ENCODE results near the gene STARD9. TPM values are rescaled to one million over a fixed set of nuclear protein-coding genes. Genes with fewer than 3 reads are reported as not detected.

Gene STARD9
- total and polyA plus RNA-seq, 7 experiments from 2014 or later, result 0.13 to 10.5 (median 4.0) TPM

GRCh38 chr15:42612367-42612912, 37.0 kb downstream of the STARD9 start:
- Mint-ChIP-seq H3K4me3 (no peak overlapping the region), H3K27me3 (no peaks in the 10 kb centered on the region), H3K9me3 (no peaks in the 10 kb centered on the region), H3K27ac (no peak overlapping the region), H3K4me1 (peaks cover 15 to 23% (median 19%) of the 10 kb centered on the region in 7 donors), H3K36me3 (peaks cover 0 to 7% (median 0%) of the 10 kb centered on the region in 5 donors)
- peaks cover 14 to 16% of the 10 kb centered on the region in 2 donors for H3K4me1 ChIP-seq (ENCODE audit: control insufficient read depth in 2 of 2, insufficient read depth in 2 of 2, low read length in 2 of 2)
- no peaks in the 10 kb centered on the region for H3K27me3 ChIP-seq (ENCODE audit: control insufficient read depth in 2 of 2, insufficient read depth in 2 of 2, low read length in 2 of 2)
- intact Hi-C loops (cut with micrococcal nuclease), result no loop called here
- ChIA-PET CTCF (no interaction called here), POLR2A (interaction anchor here (0.6 to 0.7 kb wide), 2 partner anchors 114 to 452 kb away, joined by 3 to 4 read pairs; no protein-coding TSS in a partner anchor)
- H3K36me3 ChIP-seq (ENCODE audit: control insufficient read depth in 2 of 3, insufficient read depth in 3 of 3, low read length in 3 of 3), result no peaks in the 10 kb centered on the region
- DNase-seq, result no peak
- H3K9me3 ChIP-seq (ENCODE audit: control insufficient read depth in 2 of 3, low read length in 3 of 3), result no peaks in the 10 kb centered on the region
- H3K4me3 ChIP-seq (ENCODE audit: low read length), result no peak overlapping the region
- ATAC-seq, result no peak
- H3K27ac ChIP-seq (ENCODE audit: low read depth, low read length), result no peak overlapping the region

GRCh38 chr15:42616107-42616506, 40.7 kb downstream of the STARD9 start:
- H3K4me1 ChIP-seq (ENCODE audit: control insufficient read depth in 2 of 2, insufficient read depth in 2 of 2, low read length in 2 of 2), result no peaks in the 10 kb centered on the region
- no peak overlapping the region for H3K4me3 ChIP-seq (ENCODE audit: low read length)
- Mint-ChIP-seq H3K36me3 (peaks cover 0 to 1% (median 0%) of the 10 kb centered on the region in 5 donors), H3K27me3 (no peaks in the 10 kb centered on the region), H3K9me3 (no peaks in the 10 kb centered on the region), H3K27ac (no peak overlapping the region), H3K4me1 (peaks cover 0 to 6% (median 0%) of the 10 kb centered on the region in 7 donors), H3K4me3 (no peak overlapping the region)
- no peaks in the 10 kb centered on the region for H3K27me3 ChIP-seq (ENCODE audit: control insufficient read depth in 2 of 2, insufficient read depth in 2 of 2, low read length in 2 of 2)
- ChIA-PET POLR2A (interaction anchor here (0.6 to 0.8 kb wide), 3 partner anchors 9 to 15 kb away, joined by 3 to 6 read pairs (median 3); no protein-coding TSS in a partner anchor), CTCF (interaction anchor here (0.6 kb wide), 1 partner anchor 310 kb away, joined by 3 read pairs; no protein-coding TSS in a partner anchor)
- H3K9me3 ChIP-seq (ENCODE audit: control insufficient read depth in 2 of 3, low read length in 3 of 3), result no peaks in the 10 kb centered on the region
- DNase-seq (no peak), ATAC-seq (no peak)
- H3K36me3 ChIP-seq (ENCODE audit: control insufficient read depth in 2 of 3, insufficient read depth in 3 of 3, low read length in 3 of 3), result no peaks in the 10 kb centered on the region
- intact Hi-C loops (cut with micrococcal nuclease), result no loop called here
- H3K27ac ChIP-seq (ENCODE audit: low read depth, low read length), result no peak overlapping the region

- H3K4me3 Mint-ChIP-seq, result no peak overlapping the region
- no peak overlapping the region for H3K27ac ChIP-seq (ENCODE audit: low read depth, low read length)
- H3K9me3 Mint-ChIP-seq, result no peaks in the 10 kb centered on the region
- H3K27me3 Mint-ChIP-seq, result no peaks in the 10 kb centered on the region
- ChIA-PET CTCF (interaction anchor here (0.6 kb wide), 1 partner anchor 717 kb away, joined by 7 read pairs; no protein-coding TSS in a partner anchor), POLR2A (interaction anchor here (0.7 kb wide), 1 partner anchor 1810 kb away, joined by 3 read pairs; no protein-coding TSS in a partner anchor)
- no peak for DNase-seq
- H3K27me3 ChIP-seq (ENCODE audit: control insufficient read depth in 2 of 2, insufficient read depth in 2 of 2, low read length in 2 of 2), result no peaks in the 10 kb centered on the region
- peaks cover 0 to 6% (median 0%) of the 10 kb centered on the region in 7 donors for H3K4me1 Mint-ChIP-seq
- H3K36me3 ChIP-seq (ENCODE audit: control insufficient read depth in 2 of 3, insufficient read depth in 3 of 3, low read length in 3 of 3), result no peaks in the 10 kb centered on the region
- H3K27ac Mint-ChIP-seq, result no peak overlapping the region
- H3K4me1 ChIP-seq (ENCODE audit: control insufficient read depth in 2 of 2, insufficient read depth in 2 of 2, low read length in 2 of 2), result no peaks in the 10 kb centered on the region
- intact Hi-C loops (cut with micrococcal nuclease), result no loop called here
- no peak overlapping the region for H3K4me3 ChIP-seq (ENCODE audit: low read length)
- peaks cover 0 to 1% (median 0%) of the 10 kb centered on the region in 5 donors for H3K36me3 Mint-ChIP-seq
- H3K9me3 ChIP-seq (ENCODE audit: control insufficient read depth in 2 of 3, low read length in 3 of 3), result no peaks in the 10 kb centered on the region
- no peak for ATAC-seq
Observed at GRCh38 chr15:42619656-42620371, 44.4 kb downstream of the STARD9 start.

GRCh38 chr15:42621386-42621785, 46.0 kb downstream of the STARD9 start:
- ATAC-seq (no peak), DNase-seq (no peak)
- H3K27ac Mint-ChIP-seq, result no peak overlapping the region
- no peaks in the 10 kb centered on the region for H3K27me3 ChIP-seq (ENCODE audit: control insufficient read depth in 2 of 2, insufficient read depth in 2 of 2, low read length in 2 of 2)
- POLR2A ChIA-PET, result no interaction called here
- peaks cover 0 to 6% (median 0%) of the 10 kb centered on the region in 7 donors for H3K4me1 Mint-ChIP-seq
- CTCF ChIA-PET, result no interaction called here
- H3K9me3 ChIP-seq (ENCODE audit: control insufficient read depth in 2 of 3, low read length in 3 of 3), result no peaks in the 10 kb centered on the region
- H3K4me3 Mint-ChIP-seq, result no peak overlapping the region
- H3K27ac ChIP-seq (ENCODE audit: low read depth, low read length), result no peak overlapping the region
- no peak overlapping the region for H3K4me3 ChIP-seq (ENCODE audit: low read length)
- no peaks in the 10 kb centered on the region for H3K27me3 Mint-ChIP-seq
- no peaks in the 10 kb centered on the region for H3K9me3 Mint-ChIP-seq
- intact Hi-C loops (cut with micrococcal nuclease), result no loop called here
- no peaks in the 10 kb centered on the region for H3K4me1 ChIP-seq (ENCODE audit: control insufficient read depth in 2 of 2, insufficient read depth in 2 of 2, low read length in 2 of 2)
- no peaks in the 10 kb centered on the region for H3K36me3 ChIP-seq (ENCODE audit: control insufficient read depth in 2 of 3, insufficient read depth in 3 of 3, low read length in 3 of 3)
- H3K36me3 Mint-ChIP-seq, result peaks cover 0 to 1% (median 0%) of the 10 kb centered on the region in 5 donors

GRCh38 chr15:42621996-42622925, 46.9 kb downstream of the STARD9 start:
- Histone ChIP-seq H3K36me3 (ENCODE audit: control insufficient read depth in 2 of 3, insufficient read depth in 3 of 3, low read length in 3 of 3) (no peaks in the 10 kb centered on the region), H3K27me3 (ENCODE audit: control insufficient read depth in 2 of 2, insufficient read depth in 2 of 2, low read length in 2 of 2) (no peaks in the 10 kb centered on the region), H3K4me3 (ENCODE audit: low read length) (no peak overlapping the region), H3K9me3 (ENCODE audit: control insufficient read depth in 2 of 3, low read length in 3 of 3) (no peaks in the 10 kb centered on the region), H3K4me1 (ENCODE audit: control insufficient read depth in 2 of 2, insufficient read depth in 2 of 2, low read length in 2 of 2) (no peaks in the 10 kb centered on the region), H3K27ac (ENCODE audit: low read depth, low read length) (no peak overlapping the region)
- DNase-seq (no peak), ATAC-seq (no peak)
- no peaks in the 10 kb centered on the region for H3K9me3 Mint-ChIP-seq
- peaks cover 0 to 1% (median 0%) of the 10 kb centered on the region in 5 donors for H3K36me3 Mint-ChIP-seq
- peak overlapping the region in 1 of 9 donors; percentile 18 for H3K27ac Mint-ChIP-seq
- intact Hi-C loops (cut with micrococcal nuclease), result no loop called here
- H3K4me1 Mint-ChIP-seq, result peaks cover 0 to 6% (median 0%) of the 10 kb centered on the region in 7 donors
- H3K27me3 Mint-ChIP-seq, result no peaks in the 10 kb centered on the region
- no peak overlapping the region for H3K4me3 Mint-ChIP-seq
- ChIA-PET POLR2A (no interaction called here), CTCF (no interaction called here)

- H3K27me3 ChIP-seq (ENCODE audit: control insufficient read depth in 2 of 2, insufficient read depth in 2 of 2, low read length in 2 of 2), result no peaks in the 10 kb centered on the region
- intact Hi-C loops (cut with micrococcal nuclease), result no loop called here
- no peaks in the 10 kb centered on the region for H3K4me1 ChIP-seq (ENCODE audit: control insufficient read depth in 2 of 2, insufficient read depth in 2 of 2, low read length in 2 of 2)
- H3K27ac Mint-ChIP-seq, result no peak overlapping the region
- no peak for DNase-seq
- no peak overlapping the region for H3K4me3 Mint-ChIP-seq
- no peak overlapping the region for H3K4me3 ChIP-seq (ENCODE audit: low read length)
- CTCF ChIA-PET, result no interaction called here
- no peaks in the 10 kb centered on the region for H3K27me3 Mint-ChIP-seq
- POLR2A ChIA-PET, result no interaction called here
- no peak overlapping the region for H3K27ac ChIP-seq (ENCODE audit: low read depth, low read length)
- H3K36me3 Mint-ChIP-seq, result no peaks in the 10 kb centered on the region
- no peaks in the 10 kb centered on the region for H3K9me3 Mint-ChIP-seq
- no peaks in the 10 kb centered on the region for H3K36me3 ChIP-seq (ENCODE audit: control insufficient read depth in 2 of 3, insufficient read depth in 3 of 3, low read length in 3 of 3)
- H3K9me3 ChIP-seq (ENCODE audit: control insufficient read depth in 2 of 3, low read length in 3 of 3), result no peaks in the 10 kb centered on the region
- ATAC-seq, result no peak
- peaks cover 0 to 6% (median 0%) of the 10 kb centered on the region in 7 donors for H3K4me1 Mint-ChIP-seq
Observed at GRCh38 chr15:42623951-42624350, 48.5 kb downstream of the STARD9 start.

Data from naive thymus-derived CD4-positive, alpha-beta T cell (primary cell).